ENCODE results near the gene NLRP6. TPM values are rescaled to one million over a fixed set of nuclear protein-coding genes. Genes with fewer than 3 reads are reported as not detected.
"Not testable (repeated sequence)": the region's sequence is repeated elsewhere in the genome, so short reads cannot be mapped to it uniquely, and the experiment has no call there.

The NLRP6 gene
- total RNA-seq, 4 donors from 2014 or later = 0.13 to 0.73 (median 0.28) TPM

- 34 to 38% methylated on average over 4 of the region's 10 CpGs for WGBS, 2 donors
- Histone ChIP-seq H3K4me1 (peaks cover 7 to 24% of the 10 kb centered on the region in 2 donors), H3K4me3 (replicated peaks in 1 of 3) (peak overlapping the region in 2 of 3 donors; percentile 36 to 44), H3K27ac (peak overlapping the region; percentile 81 to 95 (median 94))
- intact Hi-C loops (cut with DNase I) = loop anchor here (5.0 kb wide), 1 partner anchor 32 kb away; no protein-coding TSS in a partner anchor
- H3K36me3 ChIP-seq, H3K9me3 ChIP-seq, H3K27me3 ChIP-seq, DNase-seq: not testable (repeated sequence)
These were observed 41.7 kb downstream of the NLRP6 start for GRCh38 chr11:319888-320273.

GRCh38 chr11:324156-324555 lies 45.9 kb downstream of the NLRP6 start:
- TF ChIP-seq CTCF (IDR thresholded peaks at IDR 0.05) (no peak), POLR2A (IDR thresholded peaks at IDR 0.05) (no peak)
- H3K4me3 ChIP-seq (replicated peaks in 1 of 3) = no peak overlapping the region
- WGBS, 2 donors = 30 to 47% methylated on average over 11 of the region's 11 CpGs
- peak in 1 of 2 donors; percentile 29 for DNase-seq
- intact Hi-C loops (cut with DNase I) = no loop called here
- peaks cover 27 to 45% of the 10 kb centered on the region in 2 donors for H3K4me1 ChIP-seq
- H3K27ac ChIP-seq = peak overlapping the region in 2 of 3 donors; percentile 29 to 84
- H3K27me3 ChIP-seq = no peaks in the 10 kb centered on the region
- no peaks in the 10 kb centered on the region for H3K36me3 ChIP-seq
- H3K9me3 ChIP-seq = no peaks in the 10 kb centered on the region

- intact Hi-C loops (cut with DNase I); H3K9me3 ChIP-seq; H3K36me3 ChIP-seq; H3K27me3 ChIP-seq: not testable (repeated sequence)
- Histone ChIP-seq H3K4me3 (replicated peaks in 1 of 3) (peak overlapping the region in 1 of 3 donors; percentile 1), H3K4me1 (peaks cover 27 to 45% of the 10 kb centered on the region in 2 donors), H3K27ac (peak overlapping the region; percentile 20 to 84 (median 29))
- DNase-seq = peak; percentile 79 to 80
- WGBS, 2 donors = 22 to 26% methylated on average over 25 to 28 of the region's 34 CpGs
These were observed 46.6 kb downstream of the NLRP6 start for GRCh38 chr11:324593-325517.

- Histone ChIP-seq H3K27me3 (no peaks in the 10 kb centered on the region), H3K36me3 (no peaks in the 10 kb centered on the region), H3K4me3 (replicated peaks in 1 of 3) (no peak overlapping the region), H3K4me1 (peaks cover 27 to 45% of the 10 kb centered on the region in 2 donors), H3K9me3 (no peaks in the 10 kb centered on the region), H3K27ac (peak overlapping the region; percentile 86 to 88 (median 86))
- no peak for DNase-seq
- intact Hi-C loops (cut with DNase I) = no loop called here
- TF ChIP-seq POLR2A (IDR thresholded peaks at IDR 0.05) = no peak
- TF ChIP-seq CTCF (IDR thresholded peaks at IDR 0.05) = no peak
- 78 to 87% methylated on average over 27 to 30 of the region's 30 CpGs for WGBS, 2 donors
These were observed 47.8 kb downstream of the NLRP6 start for GRCh38 chr11:325796-326591.

GRCh38 chr11:326592-326841 lies 48.3 kb downstream of the NLRP6 start:
- peaks cover 27 to 45% of the 10 kb centered on the region in 2 donors for H3K4me1 ChIP-seq
- no peak overlapping the region for H3K4me3 ChIP-seq (replicated peaks in 1 of 3)
- no peak for DNase-seq
- H3K36me3 ChIP-seq = no peaks in the 10 kb centered on the region
- peak overlapping the region; percentile 86 to 88 (median 86) for H3K27ac ChIP-seq
- TF ChIP-seq CTCF (IDR thresholded peaks at IDR 0.05) (no peak), POLR2A (IDR thresholded peaks at IDR 0.05) (no peak)
- no peaks in the 10 kb centered on the region for H3K27me3 ChIP-seq
- no peaks in the 10 kb centered on the region for H3K9me3 ChIP-seq
- WGBS, 2 donors = 69 to 90% methylated on average over 4 of the region's 6 CpGs
- intact Hi-C loops (cut with DNase I) = no loop called here
